MM.1S (cell line): ENCODE measurements around the gene ARTN.

ENCODE experiments used
- DNase-seq: peaks from one replicate; pipeline ENCODE4 v3.0.0-alpha.2; 2015
- H2AFZ ChIP-seq: fragments of 300-600 bp; sonication (generic); 2 replicates; pipeline ENCODE4 v1.6.0; 2016; ENCODE audit warnings: antibody characterized with exemption, low read length
- H3F3A ChIP-seq: fragments of 300-600 bp; sonication (generic); 2 replicates; pipeline ENCODE4 v1.6.1; 2016; ENCODE audit warnings: mild to moderate bottlenecking, antibody characterized with exemption, low read length, moderate library complexity, mixed read lengths; ENCODE audit not compliant: insufficient read depth
- H3K27ac ChIP-seq: fragments of 300-600 bp; sonication (generic); 2 replicates; pipeline ENCODE4 v1.5.1; 2016; ENCODE audit warnings: mild to moderate bottlenecking, low read length
- H3K27me3 ChIP-seq: fragments of 300-600 bp; sonication (generic); replicated peaks from 2 replicates; pipeline ENCODE4 v1.6.0; 2016; ENCODE audit warnings: low read length; ENCODE audit not compliant: insufficient read depth
- H3K36me3 ChIP-seq: fragments of 300-600 bp; sonication (generic); replicated peaks from 2 replicates; pipeline ENCODE4 v1.6.1; 2016; ENCODE audit warnings: mild to moderate bottlenecking, low read length, mixed read lengths; ENCODE audit not compliant: insufficient read depth
- H3K4me1 ChIP-seq: fragments of 300-600 bp; sonication (generic); 2 replicates; pipeline ENCODE4 v1.6.1; 2016; ENCODE audit warnings: low read length, mixed read lengths
- H3K4me2 ChIP-seq: fragments of 300-600 bp; sonication (generic); 2 replicates; pipeline ENCODE4 v1.6.0; 2016; ENCODE audit warnings: low read depth, low read length
- H3K4me3 ChIP-seq: fragments of 300-600 bp; sonication (generic); 2 replicates; pipeline ENCODE4 v1.5.1; 2016; ENCODE audit warnings: low read length, mixed read lengths
- H3K79me2 ChIP-seq: fragments of 300-600 bp; sonication (generic); 2 replicates; pipeline ENCODE4 v1.6.1; 2016; ENCODE audit warnings: mixed run types, low read length, mixed read lengths
- H3K9ac ChIP-seq: fragments of 300-600 bp; sonication (generic); 2 replicates; pipeline ENCODE4 v1.6.1; 2016; ENCODE audit warnings: low read length, mixed read lengths
- H3K9me2 ChIP-seq: fragments of 300-600 bp; sonication (generic); replicated peaks from 2 replicates; pipeline ENCODE4 v1.6.1; 2016; ENCODE audit warnings: mild to moderate bottlenecking, low read length, mixed read lengths; ENCODE audit not compliant: insufficient read depth
- H3K9me3 ChIP-seq: fragments of 300-600 bp; sonication (generic); replicated peaks from 2 replicates; pipeline ENCODE4 v1.6.1; 2016; ENCODE audit warnings: mild to moderate bottlenecking, low read length, mixed read lengths; ENCODE audit not compliant: insufficient read depth
- H4K20me1 ChIP-seq: fragments of 300-600 bp; sonication (generic); 2 replicates; pipeline ENCODE4 v1.6.1; 2016; ENCODE audit warnings: mild to moderate bottlenecking, low read length, moderate library complexity, mixed read lengths; ENCODE audit not compliant: insufficient read depth
- CTCF ChIP-seq: fragments of 300-600 bp; sonication (generic); IDR thresholded peaks from 2 replicates; pipeline ENCODE4 v1.5.1; 2016; ENCODE audit warnings: antibody characterized with exemption, low read length, mixed read lengths
- EZH2 ChIP-seq: fragments of 300-600 bp; sonication (generic); optimal IDR thresholded peaks from 2 replicates; pipeline ENCODE3; 2017; ENCODE audit warnings: low read depth, mild to moderate bottlenecking, antibody characterized with exemption, low read length, mixed read lengths
- EZH2phosphoT487 ChIP-seq: fragments of 300-600 bp; sonication (generic); IDR thresholded peaks from 2 replicates; pipeline ENCODE4 v1.6.1; 2018; ENCODE audit warnings: antibody characterized with exemption, low read length

Gene ARTN

GRCh38 chr1:43908226-43908625, 25.4 kb upstream of the ARTN start:
- no peaks in the 10 kb centered on the region for H4K20me1 ChIP-seq
- H3K9me3 ChIP-seq = no peaks in the 10 kb centered on the region
- DNase-seq = no peak
- H3F3A ChIP-seq = no peaks in the 10 kb centered on the region
- no peak overlapping the region for H3K9ac ChIP-seq
- TF ChIP-seq EZH2 (no peak), CTCF (no peak), EZH2phosphoT487 (no peak)
- no peaks in the 10 kb centered on the region for H3K4me1 ChIP-seq
- H3K4me2 ChIP-seq = no peak overlapping the region
- no peak overlapping the region for H3K4me3 ChIP-seq
- no peaks in the 10 kb centered on the region for H3K36me3 ChIP-seq
- no peaks in the 10 kb centered on the region for H3K27me3 ChIP-seq
- no peaks in the 10 kb centered on the region for H3K79me2 ChIP-seq
- no peak overlapping the region for H3K27ac ChIP-seq
- H2AFZ ChIP-seq = no peak overlapping the region
- no peaks in the 10 kb centered on the region for H3K9me2 ChIP-seq

GRCh38 chr1:43908858-43909257, 24.7 kb upstream of the ARTN start:
- H3K9ac ChIP-seq = no peak overlapping the region
- H3K27me3 ChIP-seq = no peaks in the 10 kb centered on the region
- no peaks in the 10 kb centered on the region for H4K20me1 ChIP-seq
- no peaks in the 10 kb centered on the region for H3K9me3 ChIP-seq
- TF ChIP-seq CTCF (no peak), EZH2phosphoT487 (no peak), EZH2 (no peak)
- DNase-seq = no peak
- H3K9me2 ChIP-seq = no peaks in the 10 kb centered on the region
- H3K27ac ChIP-seq = no peak overlapping the region
- H3K36me3 ChIP-seq = no peaks in the 10 kb centered on the region
- H3K79me2 ChIP-seq = no peaks in the 10 kb centered on the region
- H3F3A ChIP-seq = no peaks in the 10 kb centered on the region
- H2AFZ ChIP-seq = no peak overlapping the region
- H3K4me3 ChIP-seq = no peak overlapping the region
- no peaks in the 10 kb centered on the region for H3K4me1 ChIP-seq
- H3K4me2 ChIP-seq = no peak overlapping the region

- no peaks in the 10 kb centered on the region for H4K20me1 ChIP-seq
- no peaks in the 10 kb centered on the region for H3K9me3 ChIP-seq
- H3K4me1 ChIP-seq = no peaks in the 10 kb centered on the region
- H3K4me3 ChIP-seq = no peak overlapping the region
- H3K27me3 ChIP-seq = no peaks in the 10 kb centered on the region
- no peaks in the 10 kb centered on the region for H3K9me2 ChIP-seq
- no peaks in the 10 kb centered on the region for H3F3A ChIP-seq
- H3K4me2 ChIP-seq = no peak overlapping the region
- no peak overlapping the region for H3K27ac ChIP-seq
- H2AFZ ChIP-seq = no peak overlapping the region
- no peaks in the 10 kb centered on the region for H3K36me3 ChIP-seq
- no peak overlapping the region for H3K9ac ChIP-seq
- DNase-seq = no peak
- TF ChIP-seq CTCF (peak; percentile 23; the same call in 1 of the 2 replicates), EZH2phosphoT487 (no peak), EZH2 (no peak)
- no peaks in the 10 kb centered on the region for H3K79me2 ChIP-seq
Observed at GRCh38 chr1:43910343-43910742, 23.3 kb upstream of the ARTN start.
